HG02970 (cell line): ENCODE results near the gene CEBPG.

Experiments used
- ATAC-seq: cut with Tn5 transposase; IDR thresholded peaks from one replicate; pipeline ENCODE4 v1.9.1; 2021; ENCODE audit warnings: mild to moderate bottlenecking, moderate library complexity, moderate number of reproducible peaks; ENCODE audit not compliant: unreplicated experiment, low FRiP score

The CEBPG gene

DNA sequence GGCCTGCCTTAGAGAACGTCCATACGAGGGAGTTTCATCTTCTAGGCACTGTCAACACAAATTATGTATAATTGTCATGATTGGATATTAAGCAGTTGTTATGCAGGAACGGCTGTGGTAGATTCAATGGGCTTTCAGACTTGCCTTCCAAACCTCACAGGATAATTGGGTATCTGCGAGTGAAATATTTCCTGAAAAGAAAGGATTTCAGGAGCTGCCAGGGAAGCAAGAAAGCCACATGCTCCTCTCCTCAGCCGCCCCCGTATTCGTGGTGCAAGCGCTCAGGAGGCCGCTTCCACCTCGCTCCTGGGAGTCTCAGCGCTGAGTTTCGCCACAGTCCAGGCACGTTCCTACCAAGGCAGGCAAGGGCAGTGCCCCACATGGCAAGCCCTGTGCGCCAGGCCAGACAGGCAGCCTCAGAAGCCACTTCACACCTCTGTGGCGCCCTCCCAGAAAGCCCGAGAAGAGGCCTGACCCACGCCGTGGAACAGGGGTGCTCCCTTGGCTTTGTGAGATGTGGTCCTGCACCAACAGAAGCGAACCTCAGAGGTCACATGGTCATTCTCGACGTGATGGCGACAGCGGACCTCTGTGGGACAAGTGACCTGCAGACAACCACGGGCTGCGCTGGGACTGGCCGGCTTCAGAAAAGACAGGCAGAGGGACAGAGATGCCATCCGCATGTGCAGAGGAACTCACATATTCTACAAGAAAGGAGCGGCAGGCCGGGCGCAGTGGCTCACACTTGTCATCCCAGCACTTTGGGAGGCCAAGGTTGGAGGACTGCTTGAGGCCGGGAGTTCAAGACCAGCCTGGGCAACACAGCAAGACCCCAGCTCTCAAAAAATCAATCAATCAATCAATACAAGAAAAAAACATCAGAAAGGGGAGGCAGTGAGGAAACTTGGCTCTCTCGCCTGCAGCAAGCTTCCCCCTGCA, 41.4 kb downstream of the CEBPG start:
- no peak for ATAC-seq

DNA sequence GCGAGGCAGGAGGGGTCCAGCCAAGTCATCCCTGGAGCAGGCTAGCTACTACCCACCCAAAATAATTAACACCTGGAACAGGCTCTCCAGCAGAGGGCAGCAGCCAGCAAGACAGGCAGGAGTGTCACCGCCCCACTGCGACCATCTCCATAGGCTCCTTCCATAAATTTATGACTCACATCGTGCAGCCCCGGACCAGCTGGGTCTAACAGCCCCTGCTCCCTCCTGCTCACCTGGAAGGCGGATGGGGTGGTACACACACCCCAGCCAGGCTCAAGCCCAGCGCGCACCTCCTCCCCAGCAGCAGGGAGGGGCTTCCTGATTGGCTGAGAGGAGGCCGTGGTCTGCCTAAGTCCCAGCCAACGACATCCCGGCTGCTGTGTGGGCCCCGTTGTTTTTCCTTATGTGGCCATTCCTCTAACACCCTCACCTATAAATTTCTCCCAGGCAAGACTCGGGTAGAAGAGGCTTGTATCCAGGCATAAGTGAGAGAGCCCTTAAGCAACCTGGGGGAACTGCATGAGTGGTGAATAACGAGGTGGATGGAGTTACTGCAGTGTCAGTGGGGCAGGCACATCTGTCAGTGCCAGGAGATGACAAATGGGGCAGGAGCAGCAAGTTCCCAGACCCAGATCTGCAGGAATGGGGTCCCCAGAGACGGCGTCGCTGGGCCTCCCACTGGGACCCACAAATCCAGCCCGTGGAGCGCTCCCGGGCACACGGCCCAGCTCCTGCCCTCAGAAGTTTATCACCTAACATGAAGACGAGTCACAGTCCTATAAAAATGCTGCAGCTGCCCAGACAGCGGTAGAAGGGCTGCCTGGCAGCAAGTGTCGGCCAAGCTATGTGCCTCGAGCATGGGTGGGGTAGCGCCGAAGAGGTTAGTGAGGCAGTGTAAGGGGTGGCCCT, 43.1 kb downstream of the CEBPG start:
- no peak for ATAC-seq

DNA sequence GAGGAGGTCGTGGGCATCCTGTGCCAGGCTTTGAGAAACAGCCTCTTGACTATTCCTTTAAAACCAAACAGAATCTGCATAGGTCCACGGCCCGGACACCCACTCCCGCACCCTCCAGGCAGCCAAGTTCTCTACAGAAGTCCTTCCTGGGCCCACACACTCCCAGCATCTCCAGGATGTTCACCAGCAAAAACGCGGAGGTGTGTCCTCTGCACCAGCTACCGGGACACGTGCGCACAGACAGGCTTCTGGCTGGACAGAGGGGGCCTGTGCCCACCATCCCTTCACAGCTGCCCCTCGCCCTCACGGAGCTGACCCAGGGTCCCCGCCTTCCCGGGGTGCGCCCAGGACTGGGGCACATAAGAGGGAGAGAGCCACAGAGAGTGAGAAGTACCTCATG, 44.2 kb downstream of the CEBPG start:
- ATAC-seq: no peak

DNA sequence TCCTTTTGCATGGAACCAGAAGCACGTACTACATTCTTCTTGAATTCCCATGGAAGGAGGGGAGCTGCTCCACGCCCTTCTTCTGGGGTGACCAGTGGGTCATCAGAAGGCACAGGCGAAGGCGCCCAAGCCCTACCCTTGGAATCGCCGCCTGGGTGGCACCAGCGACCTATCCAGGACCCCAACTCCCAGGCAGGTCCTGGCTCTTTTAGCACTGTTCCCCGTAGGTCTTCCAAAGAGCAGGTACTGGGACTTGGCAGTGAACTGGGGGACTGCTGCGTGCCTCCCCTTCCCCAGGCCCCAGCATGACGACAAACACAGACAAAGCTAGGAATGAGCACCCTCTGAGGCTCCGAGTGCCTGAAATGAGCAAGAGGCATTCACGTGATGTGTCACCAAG, 45.0 kb downstream of the CEBPG start:
- ATAC-seq: no peak

DNA sequence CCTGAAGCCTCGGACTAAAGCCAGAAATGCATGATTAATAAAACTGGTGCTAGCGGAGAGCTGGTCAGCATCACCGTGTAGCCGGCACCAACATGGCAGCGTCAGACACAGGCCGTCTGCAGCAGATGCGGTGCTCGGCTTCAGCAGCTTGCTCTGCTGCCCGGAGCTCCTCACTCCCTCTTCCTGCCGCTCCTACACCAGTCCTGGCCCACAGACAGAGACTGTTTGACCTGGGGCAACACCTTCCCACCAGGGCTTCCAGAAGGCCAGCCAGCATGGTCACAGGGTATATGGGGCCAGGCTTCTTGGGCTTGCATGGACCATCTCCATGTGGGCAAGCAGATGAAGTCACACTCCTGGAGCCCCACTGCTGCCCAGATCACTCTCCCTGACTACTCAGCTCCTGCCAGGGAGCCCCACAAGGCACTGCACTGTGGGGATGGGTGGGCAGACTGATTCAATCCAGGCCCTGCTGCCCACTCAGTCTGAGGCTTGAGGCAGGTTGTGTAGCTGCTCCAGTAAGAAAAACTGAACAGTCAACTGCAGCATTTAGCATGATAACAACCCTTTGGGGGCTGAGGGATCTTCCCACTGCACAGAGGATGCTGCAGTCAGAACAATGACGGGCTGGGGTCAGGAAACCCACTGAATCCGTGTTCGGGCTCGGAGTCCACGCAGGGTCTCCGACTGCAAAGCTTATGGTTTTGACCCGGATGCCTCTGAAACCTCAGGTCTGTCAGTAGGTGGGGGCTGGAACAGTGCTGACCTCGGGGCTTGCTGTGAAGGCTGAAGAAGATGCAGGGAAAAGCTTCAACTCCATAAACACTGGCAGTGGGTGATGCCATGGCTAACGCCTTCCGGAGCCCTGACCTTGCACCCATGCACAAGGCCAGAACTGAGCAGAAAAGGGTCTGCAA, 45.6 kb downstream of the CEBPG start:
- no peak for ATAC-seq

DNA sequence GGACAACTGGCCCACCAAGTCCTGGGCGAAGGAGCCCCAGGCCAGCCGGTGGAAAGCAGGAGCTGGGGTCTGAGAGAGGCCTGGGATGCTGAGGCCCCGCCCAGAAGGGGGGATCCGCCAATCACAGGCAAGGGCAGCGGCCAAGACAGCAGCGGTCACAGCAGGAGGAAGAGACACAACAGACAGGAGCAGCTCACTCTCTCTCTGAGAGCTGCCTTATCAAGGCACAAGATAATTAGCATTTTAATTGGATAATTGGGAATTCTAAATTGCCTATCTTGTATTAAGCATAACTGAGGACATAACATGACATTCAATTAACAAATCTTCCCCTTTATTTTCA, 46.2 kb downstream of the CEBPG start:
- ATAC-seq: no peak

DNA sequence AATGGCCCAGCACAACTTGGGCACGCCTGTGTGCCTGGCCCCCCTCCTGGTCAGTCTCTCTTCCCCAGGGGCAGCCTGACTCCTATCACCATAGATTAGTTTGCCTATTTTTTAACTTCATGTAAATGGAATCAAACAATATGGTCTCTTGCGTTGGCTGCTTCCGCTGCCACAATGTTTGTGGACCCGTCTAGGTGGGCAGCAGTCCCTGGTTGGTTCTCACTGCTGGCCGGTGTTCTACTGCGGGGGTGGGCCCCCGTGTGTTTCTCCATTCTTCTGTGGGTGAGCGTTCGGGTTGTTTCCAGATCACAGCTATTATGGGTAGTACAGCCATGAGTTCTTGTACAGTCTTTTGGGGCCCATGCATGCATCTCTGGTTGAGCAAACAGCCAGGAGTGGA, 47.3 kb downstream of the CEBPG start:
- no peak for ATAC-seq

DNA sequence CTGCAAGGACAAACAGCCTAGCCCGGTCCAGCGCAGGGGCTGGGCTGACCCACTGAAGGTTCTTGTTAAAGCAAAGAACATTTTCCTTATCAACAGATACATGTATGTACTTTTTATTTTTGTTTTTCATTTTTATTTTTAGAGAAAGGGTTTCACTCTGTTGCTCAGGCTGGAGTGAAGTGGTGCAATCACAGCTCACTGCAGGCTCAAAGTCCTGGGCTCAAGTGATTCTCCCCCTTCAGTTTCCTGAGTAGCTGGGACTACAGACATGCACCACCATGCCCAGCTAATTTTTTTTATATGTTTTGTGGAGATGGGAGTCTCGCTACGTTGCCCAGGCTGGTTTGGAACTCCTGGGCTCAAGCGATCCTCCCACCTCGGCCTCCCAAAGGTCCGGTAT, 47.9 kb downstream of the CEBPG start:
- ATAC-seq: no peak

DNA sequence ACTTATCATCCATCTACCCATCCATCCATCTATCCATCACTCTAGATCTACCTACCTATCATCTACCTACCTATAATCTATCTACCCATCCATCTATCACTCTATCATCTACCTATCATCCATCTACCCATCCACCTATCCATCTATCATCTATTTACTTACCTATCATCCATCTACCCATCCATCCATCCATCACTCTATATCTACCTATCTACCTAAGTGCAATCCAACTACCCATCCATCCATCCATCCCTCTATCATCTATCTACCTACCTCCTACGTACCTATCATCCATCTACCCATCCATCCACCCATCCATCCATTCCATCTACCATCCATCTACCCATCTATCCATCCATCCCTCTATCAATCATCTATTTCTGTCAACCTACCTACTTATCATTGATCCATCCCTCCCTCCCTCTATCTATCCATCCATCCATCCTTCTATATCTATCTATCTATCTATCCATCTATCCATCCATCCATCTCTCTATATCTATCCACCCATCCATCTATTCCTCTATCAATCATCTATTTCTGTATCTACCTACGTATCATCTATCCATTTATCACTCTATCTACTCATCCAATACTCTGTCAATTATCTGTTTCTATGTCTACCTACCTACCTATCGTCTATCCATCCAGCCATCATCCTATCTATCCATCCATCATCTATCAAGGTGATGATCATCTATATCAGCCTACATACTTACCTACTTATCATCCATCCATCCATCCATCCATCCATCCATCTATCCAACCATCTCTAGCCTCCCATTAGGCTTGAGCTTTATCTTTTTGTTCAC, 49.1 kb downstream of the CEBPG start:
- no peak for ATAC-seq

DNA sequence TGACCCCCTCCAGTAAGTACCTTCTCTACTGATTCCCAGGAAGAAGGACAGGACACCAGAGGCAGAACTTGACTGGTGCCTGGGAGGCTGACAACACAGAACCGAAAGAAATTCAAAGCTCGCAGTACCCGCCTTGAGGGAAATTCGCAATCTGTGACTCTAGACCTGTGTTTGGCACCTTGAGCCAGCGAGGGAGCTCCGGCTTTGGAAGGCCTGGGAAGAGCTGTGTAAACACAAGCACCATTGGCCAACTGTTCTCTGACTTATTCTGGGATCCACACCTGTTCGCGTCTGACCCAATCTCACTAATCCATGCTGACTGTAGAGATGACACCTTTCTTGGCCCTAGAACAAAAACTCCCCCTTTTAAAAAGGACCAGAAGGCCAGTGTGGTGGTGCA, 50.7 kb downstream of the CEBPG start:
- ATAC-seq: no peak

DNA sequence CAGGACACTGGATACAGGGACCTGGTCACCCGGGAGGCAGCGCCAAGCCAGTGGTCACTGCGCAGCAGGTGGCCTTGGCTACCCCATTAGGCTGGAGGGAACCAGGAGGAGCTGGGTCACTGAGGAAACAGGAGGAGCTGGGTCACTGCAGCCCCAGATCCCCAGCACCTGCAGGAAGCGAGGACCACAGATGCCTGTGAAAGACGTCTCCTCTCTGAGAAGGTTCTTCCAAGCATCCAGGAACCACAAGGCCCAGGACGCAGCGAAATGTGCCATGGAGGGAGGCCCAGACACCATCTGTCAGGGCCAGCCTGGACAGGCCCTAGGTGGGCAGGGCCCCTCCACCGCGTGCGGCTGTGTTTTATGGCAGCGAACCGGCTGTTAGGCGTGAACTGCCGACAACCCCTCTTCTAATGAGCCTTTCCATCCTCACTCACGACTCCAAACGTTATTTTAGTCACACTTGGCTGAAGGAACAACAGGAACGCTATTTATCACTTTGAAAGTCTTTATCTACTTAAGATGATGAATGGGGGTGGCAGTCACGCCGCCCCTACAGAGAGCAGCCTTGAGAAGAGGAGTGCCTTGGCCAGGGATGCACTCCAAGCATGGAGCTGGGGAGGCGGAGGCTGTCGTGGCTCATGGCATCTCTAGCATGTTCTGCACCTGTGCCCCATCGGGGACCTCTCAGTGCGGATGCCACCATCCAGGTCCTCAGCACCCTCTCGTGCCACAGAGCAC, 53.3 kb downstream of the CEBPG start:
- no peak for ATAC-seq

DNA sequence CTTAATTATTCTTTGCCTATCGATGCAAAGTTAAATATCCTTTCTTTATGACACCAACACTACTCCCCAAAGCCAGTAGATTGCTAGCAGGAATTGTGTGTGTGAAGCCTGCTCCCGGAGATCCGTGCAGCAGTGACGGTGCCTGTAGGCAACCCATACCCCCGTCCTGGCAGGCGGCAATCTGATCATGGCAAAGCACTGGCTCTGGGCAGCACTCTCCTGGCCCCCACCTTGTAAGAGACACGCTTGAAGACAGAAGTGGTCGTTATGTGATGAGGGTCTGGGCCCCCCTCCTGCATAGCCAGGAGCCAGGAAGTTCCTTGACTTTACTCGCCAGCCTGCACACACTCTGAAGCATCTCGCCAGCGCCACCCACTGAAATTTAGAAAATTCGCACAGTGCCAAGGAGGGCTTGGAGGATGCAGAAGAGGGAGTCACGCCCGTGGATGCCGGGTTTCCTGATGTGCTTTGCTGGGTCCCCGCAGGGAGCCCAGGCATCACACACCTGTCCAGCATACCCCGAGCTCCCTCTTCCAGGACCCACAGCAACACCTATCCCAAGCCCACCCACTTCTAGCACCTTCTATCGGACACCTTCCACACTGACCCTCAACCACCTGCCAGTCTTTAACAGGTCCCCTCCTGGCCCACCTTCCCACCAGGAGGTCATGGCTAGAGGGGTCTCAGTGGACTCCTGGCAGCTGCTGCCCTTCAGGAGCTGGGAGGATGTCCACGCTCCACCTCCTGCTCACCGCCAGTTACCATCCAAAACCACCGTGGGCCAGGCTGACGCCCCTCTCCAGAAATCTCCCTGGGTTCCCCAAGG, 54.5 kb downstream of the CEBPG start:
- no peak for ATAC-seq

DNA sequence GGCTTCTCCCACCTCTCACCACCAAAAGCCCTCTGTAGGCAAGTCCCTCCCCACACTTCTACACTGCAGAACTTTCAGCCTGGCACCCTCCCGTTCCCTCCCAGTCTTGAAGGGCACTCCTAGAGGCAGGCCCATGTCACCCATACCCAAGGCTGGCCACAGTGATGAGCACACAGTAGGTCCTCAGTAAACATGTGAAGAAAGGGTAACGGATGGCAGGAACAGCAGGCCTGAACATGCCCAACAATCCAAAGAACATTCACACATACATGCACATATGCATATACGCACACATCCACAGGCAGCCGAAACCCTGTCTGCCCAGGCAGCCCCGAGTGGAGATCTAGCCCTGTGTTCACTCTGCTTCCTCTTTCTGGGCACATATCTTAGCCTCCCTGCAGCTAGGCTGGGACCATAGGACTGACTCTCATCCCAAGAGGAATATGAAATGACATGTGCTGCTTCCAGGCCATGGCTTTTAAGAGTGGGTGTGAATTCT, 55.2 kb downstream of the CEBPG start:
- no peak for ATAC-seq

DNA sequence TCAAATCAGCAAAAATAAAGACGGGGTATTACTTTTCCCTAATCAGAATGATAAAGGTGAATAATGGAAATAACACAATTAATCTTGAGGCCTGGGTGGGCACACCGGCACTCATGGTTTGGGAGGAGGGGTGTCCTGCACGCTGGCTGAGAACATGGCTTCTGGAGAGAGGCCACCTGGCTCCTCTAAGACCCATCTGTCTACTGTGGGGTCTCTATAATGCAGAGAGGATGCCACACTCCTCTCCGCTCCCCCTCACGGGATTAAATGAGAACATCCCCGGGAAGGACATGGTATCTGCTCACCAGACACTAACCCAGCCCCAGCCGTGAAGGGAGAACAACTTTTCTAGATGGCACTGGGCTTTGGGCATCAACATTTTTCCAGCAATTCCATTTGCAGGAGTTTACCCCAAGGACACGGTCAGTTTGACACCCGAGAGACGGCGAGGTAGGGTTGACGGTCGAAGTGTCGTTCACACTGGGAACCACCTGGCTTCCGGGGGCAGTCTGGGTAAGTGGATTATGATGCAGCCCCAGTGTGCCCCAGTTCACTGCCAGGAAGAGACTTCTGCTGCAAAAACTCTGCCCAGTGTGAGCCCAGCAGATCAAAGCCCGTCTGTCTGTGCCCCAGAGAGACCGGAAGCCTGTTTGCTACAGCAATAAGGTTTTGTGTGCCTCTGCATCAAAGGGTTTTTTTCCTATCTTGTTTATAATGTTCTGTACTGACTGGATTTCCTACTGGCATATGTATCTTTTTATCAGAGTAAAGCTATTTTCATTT, 56.6 kb downstream of the CEBPG start:
- ATAC-seq: no peak

DNA sequence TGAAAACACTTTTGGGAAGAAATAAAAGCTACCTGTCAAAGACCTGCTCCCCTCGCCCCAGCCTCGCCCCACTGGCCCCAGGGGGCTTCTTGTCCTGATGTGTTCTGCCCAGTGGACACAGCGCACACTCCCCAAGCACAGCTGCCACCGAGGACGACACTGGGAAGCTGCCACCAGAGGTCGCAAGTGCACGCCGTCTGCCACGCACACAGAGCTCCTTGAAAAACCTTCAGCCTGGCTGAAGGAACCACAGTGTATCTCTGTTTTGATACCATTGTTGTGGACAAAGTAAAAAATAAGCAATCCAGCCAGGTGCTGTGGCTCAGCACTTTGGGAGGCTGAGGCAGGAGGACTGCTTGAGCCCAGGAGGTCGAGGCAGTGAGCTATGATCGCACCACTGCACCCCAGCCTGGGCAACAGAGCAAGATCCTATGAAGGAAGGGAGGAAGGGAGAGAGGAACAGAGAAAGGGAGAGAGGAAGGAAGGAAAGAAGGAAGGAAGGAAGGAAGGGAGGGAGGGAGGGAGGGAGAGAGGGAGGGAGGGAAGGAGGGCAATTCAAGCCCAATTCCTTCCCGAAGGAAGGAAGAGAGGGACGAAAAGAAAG, 57.3 kb downstream of the CEBPG start:
- no peak for ATAC-seq

DNA sequence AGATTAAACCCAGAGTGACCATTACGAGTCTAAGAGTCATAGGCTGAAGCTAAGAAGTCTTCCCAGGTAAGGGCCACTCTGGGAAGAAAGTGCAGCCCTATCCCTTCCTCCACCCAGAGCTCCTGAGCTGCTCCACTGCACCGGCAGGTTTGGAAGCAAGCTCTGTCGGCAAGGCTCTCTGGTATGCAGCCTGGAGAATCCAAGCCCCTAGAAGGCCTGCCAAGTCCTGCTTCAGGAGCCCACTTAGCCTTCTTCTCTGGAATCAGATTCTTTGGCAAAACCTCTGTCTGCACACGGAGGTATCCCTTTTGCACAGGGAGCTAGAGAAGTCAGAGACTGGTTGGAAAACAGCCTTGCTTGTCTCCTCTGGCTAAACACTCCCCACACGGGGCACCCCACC, 58.5 kb downstream of the CEBPG start:
- ATAC-seq: no peak
